Adrenal gland (tissue), 5 donors: ENCODE results near the gene IGSF6.

Experiments used
- POLR2A ChIP-seq, 2 donors: fragments of 450-650 bp; IDR thresholded peaks; one replicate each; pipeline ENCODE4 v1.6.1; 2017; ENCODE audit warnings: antibody characterized with exemption in 2 of 2, mild to moderate bottlenecking in 2 of 2, moderate library complexity in 1 of 2
- TF ChIP-seq, protein P1 (sequence below), 6 experiments: fragments of 450-650 bp in 4 of 6; fragments of 200-600 bp in 2 of 6; sonication (generic) in 1 of 6; IDR thresholded peaks; 1 replicate in 5 of 6; 2 replicates in 1 of 6; pipeline versions ENCODE4 v1.5.1 to v1.8.0; 2016 to 2021; ENCODE audit warnings: antibody characterized with exemption in 6 of 6, mild to moderate bottlenecking in 2 of 6, moderate library complexity in 1 of 6
- donor health status: DM: no; HTN: no; CAD: no.

DNA sequence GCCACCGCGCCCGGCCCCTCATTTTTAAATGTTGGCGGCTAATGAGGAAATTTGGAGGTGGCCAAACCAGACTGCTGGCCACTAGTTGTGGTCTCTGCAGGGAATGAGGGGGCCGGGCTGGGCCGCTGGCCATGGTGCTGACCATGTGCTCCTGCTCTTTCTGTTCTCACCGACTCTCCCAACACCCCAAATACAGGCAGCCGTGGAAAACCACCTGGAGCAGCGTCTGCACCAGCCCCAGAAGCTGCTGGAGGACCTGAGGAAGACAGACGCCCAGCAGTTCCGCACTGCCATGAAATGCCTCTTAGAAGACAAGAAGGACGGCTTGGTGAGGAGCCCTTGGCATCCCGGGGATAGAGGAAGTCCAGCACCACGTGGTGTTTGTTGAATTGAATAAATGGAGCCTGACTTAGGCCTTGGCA, 32.6 kb upstream of the IGSF6 start:
- TF ChIP-seq, protein P1, sequence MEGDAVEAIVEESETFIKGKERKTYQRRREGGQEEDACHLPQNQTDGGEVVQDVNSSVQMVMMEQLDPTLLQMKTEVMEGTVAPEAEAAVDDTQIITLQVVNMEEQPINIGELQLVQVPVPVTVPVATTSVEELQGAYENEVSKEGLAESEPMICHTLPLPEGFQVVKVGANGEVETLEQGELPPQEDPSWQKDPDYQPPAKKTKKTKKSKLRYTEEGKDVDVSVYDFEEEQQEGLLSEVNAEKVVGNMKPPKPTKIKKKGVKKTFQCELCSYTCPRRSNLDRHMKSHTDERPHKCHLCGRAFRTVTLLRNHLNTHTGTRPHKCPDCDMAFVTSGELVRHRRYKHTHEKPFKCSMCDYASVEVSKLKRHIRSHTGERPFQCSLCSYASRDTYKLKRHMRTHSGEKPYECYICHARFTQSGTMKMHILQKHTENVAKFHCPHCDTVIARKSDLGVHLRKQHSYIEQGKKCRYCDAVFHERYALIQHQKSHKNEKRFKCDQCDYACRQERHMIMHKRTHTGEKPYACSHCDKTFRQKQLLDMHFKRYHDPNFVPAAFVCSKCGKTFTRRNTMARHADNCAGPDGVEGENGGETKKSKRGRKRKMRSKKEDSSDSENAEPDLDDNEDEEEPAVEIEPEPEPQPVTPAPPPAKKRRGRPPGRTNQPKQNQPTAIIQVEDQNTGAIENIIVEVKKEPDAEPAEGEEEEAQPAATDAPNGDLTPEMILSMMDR (IDR thresholded peaks at IDR 0.05), result no peak
- no peak for TF ChIP-seq POLR2A (IDR thresholded peaks at IDR 0.05)
